Psoas muscle (tissue), 8 donors: Measurements from ENCODE around the gene KRT71. TPM values are rescaled to one million over a fixed set of nuclear protein-coding genes. Genes with fewer than 3 reads are reported as not detected.

Experiments used
- ATAC-seq, 4 donors: fragments of 200-7000 bp; cut with Tn5 transposase; one replicate each; pipeline ENCODE4 v1.9.1; 2020; ENCODE audit warnings: moderate library complexity in 3 of 4, mild to moderate bottlenecking in 2 of 4
- DNase-seq, 2 donors: peaks; one replicate each; pipeline ENCODE4 v3.0.0-alpha.2; 2020
- H3K27ac ChIP-seq: fragments of 200-600 bp; one replicate; pipeline ENCODE4 v1.8.0; 2022
- H3K27me3 ChIP-seq, 3 donors: fragments of 200-600 bp in 1 of 3; one replicate each; pipeline versions ENCODE4 v1.6.1 to v1.8.0; 2013 to 2022; ENCODE audit warnings: low read length in 2 of 3, mild to moderate bottlenecking in 2 of 3, moderate library complexity in 1 of 3; ENCODE audit not compliant: insufficient read depth in 3 of 3
- H3K36me3 ChIP-seq, 2 donors: fragments of 200-600 bp in 1 of 2; one replicate each; pipeline versions ENCODE4 v1.6.1 to v1.8.0; 2013 to 2022; ENCODE audit warnings: low read depth in 1 of 2, mild to moderate bottlenecking in 1 of 2, moderate library complexity in 1 of 2; ENCODE audit not compliant: insufficient read depth in 1 of 2
- H3K4me1 ChIP-seq: fragments of 200-600 bp; one replicate; pipeline ENCODE4 v1.8.0; 2022
- H3K4me3 ChIP-seq: fragments of 200-600 bp; one replicate; pipeline ENCODE4 v1.8.0; 2022; ENCODE audit warnings: mild to moderate bottlenecking
- H3K9me3 ChIP-seq: fragments of 200-600 bp; one replicate; pipeline ENCODE4 v1.8.0; 2022
- CTCF ChIP-seq: fragments of 200-600 bp; IDR thresholded peaks from one replicate; pipeline ENCODE4 v1.8.0; 2022; ENCODE audit warnings: antibody characterized with exemption
- WGBS, 3 donors: extraction: QIAGEN DNeasy Blood & Tissue Kit; methylation state at CpG; one replicate each; pipeline versions ENCODE4 v1.1.6 to v1.1.7; 2013; 5-methylcytosine and 5-hydroxymethylcytosine counted together
- intact Hi-C, 2 donors: fragments of 100-400 bp; cut with DNase I; formaldehyde crosslinking; loops; one replicate each; pipeline versions ENCODE4 v1.11.0 to v1.14.2; 2022
- polyA plus RNA-seq, 3 donors: library from polyadenylated mRNA; stranded (reverse); fragments of 200-250 nt; gene quantifications; one replicate each; pipeline ENCODE4 v1.2.3, GENCODE V29; 2013
- total RNA-seq, 4 donors: library from RNA; stranded (reverse); fragmentation: NEBNext Ultra II Directional in 2 of 4; extraction: Animal tissue kit (Norgen Biotek cat#: 25700) in 2 of 4; gene quantifications; one replicate each; pipeline versions ENCODE4 v1.2.1 to v1.2.4, GENCODE V29; 2021 to 2023
- donor health status: healthy with polysubstance abuse.
- donor health status: DM: no; HTN: no; CAD: no; lungs with moderate emphysema.
- donor health status: Bipolar disorder and iron deficiency.
- donor health status: healthy.
- donor health status: DM: yes; HTN: yes; CAD: no.
- donor health status: DM: no; HTN: no; CAD: no.
- donor health status: DM: no; HTN: no; CAD: no.
- donor health status: DM: yes; HTN: yes; CAD: no.

The KRT71 gene
- total and polyA plus RNA-seq, 7 donors: not detected

DNA sequence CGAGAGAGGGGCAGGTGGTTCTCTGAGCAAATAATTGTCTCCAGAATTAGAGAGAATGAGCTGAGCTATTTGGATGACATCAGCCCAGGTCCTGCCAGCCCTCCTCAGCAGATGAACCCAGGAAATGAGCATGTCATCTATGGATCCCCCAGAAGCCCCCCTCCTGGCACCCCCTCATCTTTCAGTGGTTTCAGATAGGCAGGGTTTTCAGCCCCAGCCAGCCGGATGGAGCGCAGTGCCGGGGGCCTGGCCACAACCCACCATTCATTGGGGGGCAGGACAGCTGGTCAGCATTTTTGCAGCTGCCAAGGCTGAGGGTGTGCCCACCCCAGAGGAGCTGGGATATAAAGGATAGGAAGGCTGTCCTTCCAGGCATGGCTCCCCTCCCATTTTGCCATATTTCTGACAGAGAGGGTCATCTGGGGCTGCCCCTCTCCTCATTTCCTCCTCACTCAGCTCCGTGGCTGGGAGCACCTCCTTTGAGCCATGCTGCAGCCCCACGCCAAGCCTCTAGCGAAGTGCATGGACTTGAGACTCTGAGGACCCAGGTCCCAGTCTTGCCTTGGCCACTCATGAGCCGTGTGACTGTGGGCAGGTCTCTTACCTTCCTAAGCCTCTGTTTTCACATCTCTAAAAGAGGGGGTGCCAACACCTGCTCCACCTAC lies 6.0 kb upstream of the KRT71 start:
- WGBS, 3 donors: 40 to 68% (median 43%) methylated on average over 8 of the region's 8 CpGs
- intact Hi-C loops: no loop called here
- H3K4me3 ChIP-seq: no peak overlapping the region
- ATAC-seq (no peak), DNase-seq (no peak)
- H3K27ac ChIP-seq: no peak overlapping the region
- H3K4me1 ChIP-seq: no peaks in the 10 kb centered on the region
- peaks cover 0 to 13% (median 3%) of the 10 kb centered on the region in 3 donors for H3K27me3 ChIP-seq
- no peak for TF ChIP-seq CTCF
- H3K9me3 ChIP-seq: no peaks in the 10 kb centered on the region
- H3K36me3 ChIP-seq: no peaks in the 10 kb centered on the region

DNA sequence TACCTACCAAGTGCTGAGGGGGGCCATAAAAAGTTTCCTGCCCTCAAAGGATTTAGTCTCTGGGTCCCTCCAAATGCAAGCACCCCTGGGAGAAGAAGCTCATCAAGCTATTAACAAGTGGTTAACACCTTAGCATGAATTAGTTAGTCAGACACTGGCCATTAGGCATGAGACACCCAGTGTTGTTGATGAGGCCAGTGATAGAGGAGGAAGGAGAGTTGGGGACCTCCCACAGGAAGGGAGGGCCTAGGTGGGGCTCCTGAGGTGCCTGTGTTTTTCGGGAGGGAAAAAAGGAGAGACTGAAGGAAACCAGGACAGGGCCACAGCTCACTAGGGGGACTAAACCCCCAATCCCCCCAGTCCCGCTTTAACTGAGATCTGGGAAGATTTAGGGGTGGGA lies 4.5 kb upstream of the KRT71 start:
- no peak overlapping the region for H3K4me3 ChIP-seq
- H3K36me3 ChIP-seq: no peaks in the 10 kb centered on the region
- WGBS, 3 donors: 71 to 76% (median 75%) methylated on average over 2 of the region's 2 CpGs
- no peak for DNase-seq
- TF ChIP-seq CTCF: no peak
- no peaks in the 10 kb centered on the region for H3K4me1 ChIP-seq
- no peaks in the 10 kb centered on the region for H3K9me3 ChIP-seq
- intact Hi-C loops: no loop called here
- no peak for ATAC-seq
- H3K27me3 ChIP-seq: peaks cover 0 to 10% (median 0%) of the 10 kb centered on the region in 3 donors
- H3K27ac ChIP-seq: no peak overlapping the region

DNA sequence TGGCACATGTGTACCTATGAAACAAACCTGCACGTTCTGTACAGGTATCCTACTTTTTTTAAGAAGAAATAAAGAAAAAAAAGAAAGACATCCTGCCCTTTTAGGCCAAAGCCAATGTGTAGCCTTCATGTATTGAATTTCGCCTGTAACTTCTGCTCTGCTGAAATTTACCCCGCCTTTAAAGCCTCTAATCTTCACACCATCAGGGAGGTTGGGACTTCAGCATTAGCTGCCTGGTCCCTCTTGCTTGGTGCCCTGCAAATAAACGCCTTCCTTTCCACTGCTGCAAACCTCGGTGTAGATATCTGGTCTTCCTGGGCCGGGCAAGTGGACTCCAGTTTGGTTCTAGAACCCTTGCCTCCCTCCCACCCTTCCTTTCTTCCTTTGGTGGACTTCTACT lies 2.6 kb upstream of the KRT71 start:
- Histone ChIP-seq H3K27me3 (peaks cover 0 to 10% (median 0%) of the 10 kb centered on the region in 3 donors), H3K9me3 (no peaks in the 10 kb centered on the region), H3K36me3 (no peaks in the 10 kb centered on the region), H3K27ac (no peak overlapping the region), H3K4me3 (no peak overlapping the region), H3K4me1 (no peaks in the 10 kb centered on the region)
- 76 to 81% (median 81%) methylated on average over 6 of the region's 6 CpGs for WGBS, 3 donors
- ATAC-seq (no peak), DNase-seq (peak in 1 of 2 donors; percentile 11)
- intact Hi-C loops: no loop called here
- TF ChIP-seq CTCF: no peak

DNA sequence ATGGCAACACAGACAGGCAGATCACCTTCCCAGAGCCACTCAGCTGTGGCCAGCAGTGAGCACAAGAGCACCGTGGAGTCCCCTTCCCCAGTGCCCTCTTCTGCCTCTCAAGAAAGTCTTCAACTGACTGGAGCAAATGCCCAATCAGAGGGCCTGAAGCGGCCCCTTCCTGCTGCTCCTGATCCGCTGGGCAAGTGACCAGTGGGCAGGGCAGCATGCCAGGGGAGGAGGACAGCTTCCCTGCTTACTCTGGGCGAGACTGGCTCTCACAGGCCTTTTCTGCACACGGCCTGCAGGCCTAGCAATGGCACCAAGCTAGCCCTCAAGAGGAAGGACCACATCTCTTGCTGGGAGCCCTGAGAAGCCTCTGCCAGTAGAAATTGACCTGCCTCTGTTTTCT lies 890 bp downstream of the KRT71 start:
- intact Hi-C loops: no loop called here
- no peak for TF ChIP-seq CTCF
- ATAC-seq: no peak
- H3K36me3 ChIP-seq: no peaks in the 10 kb centered on the region
- H3K27me3 ChIP-seq: no peaks in the 10 kb centered on the region
- no peaks in the 10 kb centered on the region for H3K9me3 ChIP-seq
- H3K27ac ChIP-seq: no peak overlapping the region
- no peak overlapping the region for H3K4me3 ChIP-seq
- whole genome bisulfite sequencing, 3 donors: 47 to 57% (median 53%) methylated on average over 5 of the region's 5 CpGs
- peak in 1 of 2 donors; percentile 28 for DNase-seq
- no peaks in the 10 kb centered on the region for H3K4me1 ChIP-seq
